GM12801 (cell line): Measurements from ENCODE around the gene TNNI2.

ENCODE experiments used
- CTCF ChIP-seq: IDR thresholded peaks from one replicate; pipeline ENCODE4 v1.5.1; 2011; ENCODE audit warnings: control low read depth; ENCODE audit not compliant: insufficient read length; ENCODE audit errors: extremely low read depth

The TNNI2 gene

GRCh38 chr11:1875093-1875850, 36.5 kb downstream of the TNNI2 start:
- TF ChIP-seq CTCF: no peak

GRCh38 chr11:1876361-1877063, 37.7 kb downstream of the TNNI2 start:
- no peak for TF ChIP-seq CTCF

- no peak for TF ChIP-seq CTCF
Observed at GRCh38 chr11:1877211-1878136, 38.7 kb downstream of the TNNI2 start.

- TF ChIP-seq CTCF: no peak
Observed at GRCh38 chr11:1878137-1879031, 39.6 kb downstream of the TNNI2 start.

GRCh38 chr11:1879342-1879940, 40.7 kb downstream of the TNNI2 start:
- no peak for TF ChIP-seq CTCF

GRCh38 chr11:1879941-1880720, 41.4 kb downstream of the TNNI2 start:
- TF ChIP-seq CTCF: no peak
